Measurements from ENCODE around the gene ZEB2. TPM values are rescaled to one million over a fixed set of nuclear protein-coding genes. Genes with fewer than 3 reads are reported as not detected.

The ZEB2 gene
- total and polyA plus RNA-seq, 2 of the 13 experiments (the other 11 are each of a cell fraction or from before 2014, with no cell fraction given), result 0.07 TPM; not detected in 1

DNA sequence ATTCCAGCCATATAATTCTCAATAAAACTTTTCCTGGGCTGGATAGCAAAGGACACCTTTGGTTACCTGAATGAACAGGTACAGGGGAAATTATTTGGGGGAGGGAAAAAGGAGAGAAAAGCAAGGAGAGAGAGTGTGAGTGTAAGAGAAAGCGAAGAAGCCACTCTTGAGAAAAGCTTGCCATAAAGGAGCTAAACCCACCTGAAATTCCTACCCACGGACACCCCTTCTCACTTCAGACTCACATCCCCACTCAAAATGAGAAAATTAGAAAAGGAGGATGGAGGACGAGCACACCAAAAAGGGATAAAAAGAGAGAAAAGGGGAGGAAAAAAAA lies 354 bp downstream of the ZEB2 start:
- H3K4me3 ChIP-seq (replicated peaks in 1 of 3; ENCODE audit: insufficient read depth in 1 of 3, low read depth in 2 of 3, low read length in 3 of 3), result no peak overlapping the region
- no peak overlapping the region for H3K9ac ChIP-seq (ENCODE audit: insufficient read depth, low read depth, low read length)
- TF ChIP-seq MED13 (CRISPR knock-in tag; IDR thresholded peaks at IDR 0.05) (no peak), MEIS2 (CRISPR knock-in tag; IDR thresholded peaks at IDR 0.05) (no peak), ZNF501 (CRISPR knock-in tag; IDR thresholded peaks at IDR 0.05) (no peak), SUZ12 (IDR thresholded peaks at IDR 0.05; ENCODE audit: low read depth, low read length) (no peak), ZNF124 (CRISPR knock-in tag; IDR thresholded peaks at IDR 0.05) (no peak), RXRB (CRISPR knock-in tag; IDR thresholded peaks at IDR 0.05; ENCODE audit: borderline replicate concordance) (no peak), SNAPC2 (CRISPR knock-in tag; IDR thresholded peaks at IDR 0.05) (no peak), ZNF326 (CRISPR knock-in tag; IDR thresholded peaks at IDR 0.05; ENCODE audit: borderline replicate concordance) (no peak)
- CTCF ChIA-PET (ENCODE audit: low intra/inter-chr PET ratio, low total read pairs), result no interaction called here
- no peaks in the 10 kb centered on the region for H3K9me3 ChIP-seq (ENCODE audit: low read length)
- DNase-seq (ENCODE audit: low spot score) (no peak), FAIRE-seq (no peak), ATAC-seq (no peak)
- in situ Hi-C loops (cut with HindIII; ENCODE audit: extremely low pct_ligation_motif_present, low pct_unique_long_range_greater_than_20kb) (no loop called here), intact Hi-C loops (cut with micrococcal nuclease; ENCODE audit: unreplicated experiment) (no loop called here)
- no peaks in the 10 kb centered on the region for H4K20me1 ChIP-seq (ENCODE audit: insufficient read depth, low read length)
- no peaks in the 10 kb centered on the region for H3K79me2 ChIP-seq (ENCODE audit: insufficient read depth, low read length)
- no peak overlapping the region for H3K27ac ChIP-seq (ENCODE audit: extremely low read length, insufficient read depth, low read length)
- H3K4me1 ChIP-seq (ENCODE audit: insufficient read depth, low read length), result 0 out of 2 replicates have a peak, but pooled peaks cover 5% of the 10 kb centered on the region
- H3K4me2 ChIP-seq (ENCODE audit: low read depth, low read length), result no peak overlapping the region
- no peaks in the 10 kb centered on the region for H3K36me3 ChIP-seq (replicated peaks in 1 of 2; ENCODE audit: control insufficient read depth in 1 of 2, insufficient read depth in 2 of 2, low read length in 2 of 2)
- BruUV-seq (replicated peaks), result no TSS peak
- H2AFZ ChIP-seq (ENCODE audit: low read length), result no peak overlapping the region
- peaks cover 4 to 82% of the 10 kb centered on the region in 2 experiments; a peak in 4 of 5 replicates for H3K27me3 ChIP-seq (ENCODE audit: control insufficient read depth in 1 of 2, insufficient read depth in 2 of 2, low read length in 2 of 2)
- POLR2A ChIA-PET, result no interaction called here
- 30% methylated on average over 3 of the region's 3 CpGs for whole genome bisulfite sequencing (ENCODE audit: low lambda C conversion rate)

DNA sequence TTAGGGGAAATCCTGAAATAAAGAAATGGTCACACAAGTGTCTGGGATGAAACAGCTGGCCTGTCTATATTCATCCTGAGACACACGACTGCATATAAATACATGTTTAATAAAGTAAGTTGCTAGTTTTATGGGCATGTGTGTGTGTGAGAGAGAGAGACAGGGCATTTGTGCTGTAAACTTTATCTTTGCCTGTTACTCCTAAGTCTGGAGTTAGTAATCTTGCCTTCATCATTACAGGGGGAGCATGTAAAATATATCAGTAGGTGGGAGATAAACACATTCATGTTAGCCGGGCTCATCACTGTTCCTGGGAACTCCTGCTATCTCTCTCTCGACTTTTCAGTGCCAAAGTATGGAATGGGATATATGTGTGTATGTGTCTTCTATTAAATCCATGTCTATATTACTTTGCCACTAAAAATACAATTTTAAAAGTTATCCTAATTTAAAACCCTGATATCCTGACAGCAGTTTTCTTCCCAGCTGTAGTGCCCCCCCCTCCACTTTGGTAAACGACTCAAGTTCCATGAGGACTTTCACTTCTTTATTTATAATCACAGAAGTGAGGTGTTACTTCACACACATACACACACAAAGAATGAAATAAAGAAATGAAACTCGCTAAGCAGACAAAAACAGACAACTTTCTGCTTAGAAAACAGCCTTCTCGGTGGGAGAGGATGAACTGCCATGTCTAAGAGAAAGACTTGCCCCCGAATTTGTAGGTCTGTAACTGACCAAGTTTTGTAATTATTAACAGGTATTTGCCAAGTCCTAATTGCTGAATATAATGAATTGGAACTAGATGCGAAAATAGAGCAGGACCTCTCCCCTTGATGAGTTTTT lies 947 bp downstream of the ZEB2 start:
- Histone ChIP-seq H2AFZ (ENCODE audit: low read length) (no peak overlapping the region), H3K4me1 (ENCODE audit: insufficient read depth, low read length) (0 out of 2 replicates have a peak, but pooled peaks cover 5% of the 10 kb centered on the region), H3K9me3 (ENCODE audit: low read length) (no peaks in the 10 kb centered on the region), H3K36me3 (replicated peaks in 1 of 2; ENCODE audit: control insufficient read depth in 1 of 2, insufficient read depth in 2 of 2, low read length in 2 of 2) (no peaks in the 10 kb centered on the region), H3K4me2 (ENCODE audit: low read depth, low read length) (no peak overlapping the region), H3K9ac (ENCODE audit: insufficient read depth, low read depth, low read length) (no peak overlapping the region), H3K4me3 (replicated peaks in 1 of 3; ENCODE audit: insufficient read depth in 1 of 3, low read depth in 2 of 3, low read length in 3 of 3) (no peak overlapping the region), H3K27me3 (ENCODE audit: control insufficient read depth in 1 of 2, insufficient read depth in 2 of 2, low read length in 2 of 2) (peaks cover 4 to 85% of the 10 kb centered on the region in 2 experiments; a peak in 4 of 5 replicates), H3K79me2 (ENCODE audit: insufficient read depth, low read length) (no peaks in the 10 kb centered on the region), H3K27ac (ENCODE audit: extremely low read length, insufficient read depth, low read length) (no peak overlapping the region), H4K20me1 (ENCODE audit: insufficient read depth, low read length) (no peaks in the 10 kb centered on the region)
- ATAC-seq (no peak), DNase-seq (ENCODE audit: low spot score) (no peak), FAIRE-seq (no peak)
- ChIA-PET CTCF (ENCODE audit: low intra/inter-chr PET ratio, low total read pairs) (no interaction called here), POLR2A (no interaction called here)
- WGBS (ENCODE audit: low lambda C conversion rate), result 4% methylated on average over 8 of the region's 8 CpGs
- no TSS peak for BruUV-seq (replicated peaks)
- in situ Hi-C loops (cut with HindIII; ENCODE audit: extremely low pct_ligation_motif_present, low pct_unique_long_range_greater_than_20kb), result no loop called here
- intact Hi-C loops (cut with micrococcal nuclease; ENCODE audit: unreplicated experiment), result no loop called here
- TF ChIP-seq ZNF180 (CRISPR knock-in tag; IDR thresholded peaks at IDR 0.05; ENCODE audit: borderline replicate concordance, low read depth) (no peak), TCF12 (IDR thresholded peaks at IDR 0.05) (no peak), TCF12 (CRISPR knock-in tag; IDR thresholded peaks at IDR 0.05) (no peak), HOXA5 (CRISPR knock-in tag; IDR thresholded peaks at IDR 0.05) (no peak), ISX (CRISPR knock-in tag; conservative IDR thresholded peaks at IDR 0.05) (no peak), RNF2 (conservative IDR thresholded peaks at IDR 0.05; ENCODE audit: low read depth) (no peak), RFX1 (IDR thresholded peaks at IDR 0.05) (no peak), HOXA7 (CRISPR knock-in tag; IDR thresholded peaks at IDR 0.05) (no peak)
- TF ChIP-seq, protein P1, sequence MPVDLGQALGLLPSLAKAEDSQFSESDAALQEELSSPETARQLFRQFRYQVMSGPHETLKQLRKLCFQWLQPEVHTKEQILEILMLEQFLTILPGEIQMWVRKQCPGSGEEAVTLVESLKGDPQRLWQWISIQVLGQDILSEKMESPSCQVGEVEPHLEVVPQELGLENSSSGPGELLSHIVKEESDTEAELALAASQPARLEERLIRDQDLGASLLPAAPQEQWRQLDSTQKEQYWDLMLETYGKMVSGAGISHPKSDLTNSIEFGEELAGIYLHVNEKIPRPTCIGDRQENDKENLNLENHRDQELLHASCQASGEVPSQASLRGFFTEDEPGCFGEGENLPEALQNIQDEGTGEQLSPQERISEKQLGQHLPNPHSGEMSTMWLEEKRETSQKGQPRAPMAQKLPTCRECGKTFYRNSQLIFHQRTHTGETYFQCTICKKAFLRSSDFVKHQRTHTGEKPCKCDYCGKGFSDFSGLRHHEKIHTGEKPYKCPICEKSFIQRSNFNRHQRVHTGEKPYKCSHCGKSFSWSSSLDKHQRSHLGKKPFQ (CRISPR knock-in tag; IDR thresholded peaks at IDR 0.05; ENCODE audit: insufficient replicate concordance), result no peak

Data from HepG2 (cell line).